ENCODE measurements around the gene TPRG1. TPM values are rescaled to one million over a fixed set of nuclear protein-coding genes. Genes with fewer than 3 reads are reported as not detected.

Gene TPRG1
- total RNA-seq, 4 donors from 2014 or later, result 18.9 to 46.2 (median 36.9) TPM

DNA sequence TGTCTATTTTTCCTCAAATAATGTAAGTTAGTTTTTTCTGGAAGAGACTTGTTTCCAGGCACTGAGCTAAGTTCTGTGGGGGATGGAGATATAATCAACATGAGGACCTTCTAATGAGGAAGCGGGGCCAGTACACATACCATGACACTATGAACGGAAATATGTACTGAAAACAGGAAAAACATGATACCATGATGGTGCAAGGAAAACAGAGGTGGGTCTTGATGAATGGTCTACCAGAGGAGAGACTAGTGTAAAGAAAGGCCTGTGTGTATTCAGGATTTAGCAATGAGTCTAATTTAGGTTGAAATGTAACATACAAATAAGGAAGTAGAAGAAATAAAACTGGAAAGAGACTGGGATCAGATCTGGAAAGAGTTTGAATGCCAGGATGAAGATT, 38.9 kb upstream of the TPRG1 start:
- DNase-seq (ENCODE audit: low spot score in 2 of 2), result no peak
- TF ChIP-seq CTCF (IDR thresholded peaks at IDR 0.05), result no peak
- no peak for TF ChIP-seq POLR2A (IDR thresholded peaks at IDR 0.05)
- H3K4me3 ChIP-seq (ENCODE audit: low read depth, poor library complexity, severe bottlenecking), result no peak overlapping the region
- 85 to 94% methylated on average over 2 of the region's 2 CpGs for WGBS, 2 donors
- intact Hi-C loops (cut with DNase I; ENCODE audit: low total_unique reads), result no loop called here

DNA sequence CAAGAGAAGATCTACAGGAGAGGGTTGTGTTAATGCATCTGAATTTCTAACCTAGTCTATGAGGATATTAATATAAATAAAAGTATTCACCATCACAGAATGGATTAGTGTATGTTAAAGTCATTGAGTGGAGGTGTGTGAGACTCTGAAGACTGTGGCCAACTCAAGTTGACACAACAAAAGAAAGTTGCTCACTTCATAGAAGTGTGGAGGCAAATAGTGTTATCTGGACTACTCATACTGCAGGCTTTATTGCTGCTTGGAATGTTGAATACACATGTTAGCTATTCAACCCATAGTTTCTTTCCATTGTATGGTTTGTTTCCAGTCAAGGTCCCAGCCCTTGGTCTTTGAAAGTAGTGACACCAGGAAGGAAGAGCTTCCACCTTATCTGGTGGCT, 38.0 kb upstream of the TPRG1 start:
- intact Hi-C loops (cut with DNase I; ENCODE audit: low total_unique reads), result no loop called here
- TF ChIP-seq POLR2A (IDR thresholded peaks at IDR 0.05) (no peak), CTCF (IDR thresholded peaks at IDR 0.05) (no peak)
- DNase-seq (ENCODE audit: low spot score in 2 of 2), result no peak
- H3K4me3 ChIP-seq (ENCODE audit: low read depth, poor library complexity, severe bottlenecking), result no peak overlapping the region

DNA sequence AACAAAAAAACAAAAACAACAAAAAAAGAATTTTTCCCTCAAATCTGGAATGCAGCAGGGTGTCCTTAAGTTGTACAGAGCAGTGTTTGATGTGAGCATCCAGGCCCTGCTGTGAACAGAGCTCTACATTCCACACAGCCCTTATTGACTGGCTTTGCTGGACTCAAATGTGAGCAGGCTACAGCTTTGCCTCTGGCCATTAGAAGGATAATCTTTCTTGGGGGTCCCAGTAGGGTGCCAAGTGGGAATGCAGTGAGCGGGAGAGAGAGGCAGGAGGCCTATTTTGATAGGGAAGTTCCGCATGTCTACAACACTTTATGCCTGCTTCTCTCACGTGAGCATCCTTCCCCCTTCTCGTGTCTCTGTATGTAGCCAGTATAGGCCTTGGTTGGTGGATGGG, 34.4 kb upstream of the TPRG1 start:
- intact Hi-C loops (cut with DNase I; ENCODE audit: low total_unique reads), result no loop called here
- DNase-seq (ENCODE audit: low spot score in 2 of 2), result no peak
- no peak overlapping the region for H3K4me3 ChIP-seq (ENCODE audit: low read depth, poor library complexity, severe bottlenecking)
- 93 to 96% methylated on average over 4 of the region's 4 CpGs for WGBS, 2 donors
- no peak for TF ChIP-seq POLR2A (IDR thresholded peaks at IDR 0.05)
- TF ChIP-seq CTCF (IDR thresholded peaks at IDR 0.05), result no peak

DNA sequence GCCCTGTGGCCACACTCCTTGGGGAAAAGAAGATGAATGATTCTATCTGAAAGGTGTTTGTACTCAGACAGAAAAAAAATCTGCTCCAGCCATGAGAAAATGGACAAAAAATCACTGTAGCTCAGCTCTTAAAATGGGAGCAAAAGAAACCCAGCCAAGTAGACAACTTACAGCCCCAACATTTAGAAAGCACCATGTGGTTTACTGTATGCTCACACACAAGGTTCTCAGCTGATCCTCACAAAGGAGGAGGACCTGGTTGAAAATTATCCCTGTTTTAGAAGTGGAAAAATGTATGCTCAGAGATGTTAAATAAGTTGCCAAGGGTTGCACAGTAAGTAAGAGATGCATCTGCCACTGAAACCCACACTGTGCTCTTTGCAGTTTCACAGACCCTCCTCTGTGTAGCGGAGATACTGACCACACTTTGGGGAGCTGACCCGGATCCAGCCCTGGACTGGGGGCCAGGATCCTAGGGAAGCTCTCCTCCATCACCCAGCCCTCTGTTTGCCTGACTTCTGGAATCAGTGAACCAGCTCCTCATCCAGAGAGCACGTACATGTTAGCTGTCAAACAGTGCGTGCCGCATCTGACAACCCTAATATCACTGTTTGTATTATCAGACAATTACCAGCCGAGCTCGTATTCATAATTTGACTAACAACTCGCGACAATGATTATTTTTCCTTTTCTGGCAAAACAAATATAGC, 32.7 kb upstream of the TPRG1 start:
- WGBS, 2 donors, result 73 to 81% methylated on average over 9 of the region's 9 CpGs
- intact Hi-C loops (cut with DNase I; ENCODE audit: low total_unique reads), result no loop called here
- no peak for TF ChIP-seq POLR2A (IDR thresholded peaks at IDR 0.05)
- TF ChIP-seq CTCF (IDR thresholded peaks at IDR 0.05), result no peak
- no peak overlapping the region for H3K4me3 ChIP-seq (ENCODE audit: low read depth, poor library complexity, severe bottlenecking)
- DNase-seq (ENCODE audit: low spot score in 2 of 2), result no peak

GRCh38 chr3:189139611-189139940, 32.2 kb upstream of the TPRG1 start:
- 70 to 75% methylated on average over 6 of the region's 6 CpGs for WGBS, 2 donors
- intact Hi-C loops (cut with DNase I; ENCODE audit: low total_unique reads), result no loop called here
- no peak overlapping the region for H3K4me3 ChIP-seq (ENCODE audit: low read depth, poor library complexity, severe bottlenecking)
- TF ChIP-seq CTCF (IDR thresholded peaks at IDR 0.05), result no peak
- no peak for TF ChIP-seq POLR2A (IDR thresholded peaks at IDR 0.05)
- no peak for DNase-seq (ENCODE audit: low spot score in 2 of 2)

- DNase-seq (ENCODE audit: low spot score in 2 of 2), result no peak
- TF ChIP-seq CTCF (IDR thresholded peaks at IDR 0.05), result no peak
- TF ChIP-seq POLR2A (IDR thresholded peaks at IDR 0.05), result no peak
- 38 to 48% methylated on average over 1 of the region's 1 CpG for WGBS, 2 donors
- no peak overlapping the region for H3K4me3 ChIP-seq (ENCODE audit: low read depth, poor library complexity, severe bottlenecking)
- intact Hi-C loops (cut with DNase I; ENCODE audit: low total_unique reads), result no loop called here
These were observed 29.2 kb upstream of the TPRG1 start for GRCh38 chr3:189142527-189142926.

Data from lower leg skin (tissue), 4 donors.